Measurements from ENCODE around the gene TMEM119. TPM values are rescaled to one million over a fixed set of nuclear protein-coding genes. Genes with fewer than 3 reads are reported as not detected.

TMEM119 gene
- total and polyA plus RNA-seq, 10 of the 15 experiments (the other 5 are each of a cell fraction or from before 2014, with no cell fraction given), result 0.11 to 0.44 (median 0.19) TPM; not detected in 5

DNA sequence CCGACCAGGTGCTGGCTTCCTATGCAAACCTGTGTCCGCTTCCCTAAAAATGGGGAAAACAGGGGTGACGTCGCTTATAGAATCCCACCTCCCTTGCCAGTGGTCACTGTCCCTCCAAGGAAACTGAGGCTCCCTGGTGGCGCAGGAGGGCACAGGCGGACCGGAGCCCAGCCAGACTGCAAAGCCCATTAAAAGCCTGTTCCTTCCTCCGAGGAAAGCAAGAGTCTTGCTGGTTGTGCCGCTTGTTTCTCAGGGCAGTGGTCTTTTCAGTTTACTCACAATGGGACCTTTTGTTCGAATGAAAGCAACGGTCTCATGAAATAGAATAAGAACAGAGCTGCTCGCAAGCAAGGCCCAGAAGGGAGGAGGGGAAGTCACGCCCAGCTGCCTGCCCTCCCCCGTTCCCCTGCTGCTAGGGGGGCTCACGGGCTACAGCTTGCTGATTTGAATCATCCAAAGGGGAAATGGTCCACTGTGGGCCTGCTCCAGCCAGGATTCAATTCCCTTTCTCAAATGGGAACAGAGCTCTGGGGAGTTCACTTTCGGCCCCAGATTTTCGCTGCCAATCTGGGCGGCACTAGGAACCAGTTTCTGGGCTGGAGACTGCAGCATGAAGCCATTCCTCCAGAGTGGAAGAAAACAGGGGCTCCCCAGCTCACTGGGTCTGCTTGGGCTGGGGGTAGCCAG lies 40.4 kb upstream of the TMEM119 start (continued):
- TF ChIP-seq, protein P1, sequence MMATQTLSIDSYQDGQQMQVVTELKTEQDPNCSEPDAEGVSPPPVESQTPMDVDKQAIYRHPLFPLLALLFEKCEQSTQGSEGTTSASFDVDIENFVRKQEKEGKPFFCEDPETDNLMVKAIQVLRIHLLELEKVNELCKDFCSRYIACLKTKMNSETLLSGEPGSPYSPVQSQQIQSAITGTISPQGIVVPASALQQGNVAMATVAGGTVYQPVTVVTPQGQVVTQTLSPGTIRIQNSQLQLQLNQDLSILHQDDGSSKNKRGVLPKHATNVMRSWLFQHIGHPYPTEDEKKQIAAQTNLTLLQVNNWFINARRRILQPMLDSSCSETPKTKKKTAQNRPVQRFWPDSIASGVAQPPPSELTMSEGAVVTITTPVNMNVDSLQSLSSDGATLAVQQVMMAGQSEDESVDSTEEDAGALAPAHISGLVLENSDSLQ (IDR thresholded peaks at IDR 0.05), result no peak
- TF ChIP-seq MTA2 (IDR thresholded peaks at IDR 0.05; ENCODE audit: low read depth) (no peak), TAF1 (IDR thresholded peaks at IDR 0.05; ENCODE audit: borderline replicate concordance, low read depth, low read length) (0 out of 2 replicates have a peak, but pooled peaks have one; percentile 7), FOS (IDR thresholded peaks at IDR 0.05; ENCODE audit: borderline replicate concordance, extremely low read depth, insufficient read length) (no peak), SKIL (IDR thresholded peaks at IDR 0.05; ENCODE audit: low read depth, poor library complexity, severe bottlenecking) (no peak), JUND (IDR thresholded peaks at IDR 0.05; ENCODE audit: low read depth, low read length) (no peak), JUNB (IDR thresholded peaks at IDR 0.05) (no peak), TCF7 (IDR thresholded peaks at IDR 0.05; ENCODE audit: borderline replicate concordance) (no peak), YBX1 (IDR thresholded peaks at IDR 0.05) (no peak), BRCA1 (IDR thresholded peaks at IDR 0.05; ENCODE audit: low read depth, low read length) (no peak), STAT1 (conservative IDR thresholded peaks at IDR 0.05) (no peak), PAX5 (IDR thresholded peaks at IDR 0.05; ENCODE audit: borderline replicate concordance, low read depth, low read length) (peak; percentile 94), SMC3 (IDR thresholded peaks at IDR 0.05; ENCODE audit: borderline replicate concordance, low read length) (no peak), BACH1 (IDR thresholded peaks at IDR 0.05; ENCODE audit: borderline replicate concordance) (no peak), USF2 (IDR thresholded peaks at IDR 0.05; ENCODE audit: borderline replicate concordance, low read depth, low read length) (no peak), STAT3 (IDR thresholded peaks at IDR 0.05; ENCODE audit: low read depth, low read length) (no peak), EED (IDR thresholded peaks at IDR 0.05; ENCODE audit: low read depth) (peak; percentile 57; the same call in 1 of the 2 replicates), ATF7 (IDR thresholded peaks at IDR 0.05; ENCODE audit: low read depth) (no peak), ZNF622 (IDR thresholded peaks at IDR 0.05) (no peak), NR2C1 (IDR thresholded peaks at IDR 0.05) (no peak), EP300 (IDR thresholded peaks at IDR 0.05; ENCODE audit: borderline replicate concordance in 1 of 2, control insufficient read depth in 1 of 2, low read depth in 2 of 2, low read length in 2 of 2) (no peak), POLR2AphosphoS2 (IDR thresholded peaks at IDR 0.05; ENCODE audit: low read depth, low read length) (peak; percentile 75), MEF2A (IDR thresholded peaks at IDR 0.05; ENCODE audit: insufficient read depth, low read depth, low read length) (no peak)
- TF ChIP-seq, protein P2, sequence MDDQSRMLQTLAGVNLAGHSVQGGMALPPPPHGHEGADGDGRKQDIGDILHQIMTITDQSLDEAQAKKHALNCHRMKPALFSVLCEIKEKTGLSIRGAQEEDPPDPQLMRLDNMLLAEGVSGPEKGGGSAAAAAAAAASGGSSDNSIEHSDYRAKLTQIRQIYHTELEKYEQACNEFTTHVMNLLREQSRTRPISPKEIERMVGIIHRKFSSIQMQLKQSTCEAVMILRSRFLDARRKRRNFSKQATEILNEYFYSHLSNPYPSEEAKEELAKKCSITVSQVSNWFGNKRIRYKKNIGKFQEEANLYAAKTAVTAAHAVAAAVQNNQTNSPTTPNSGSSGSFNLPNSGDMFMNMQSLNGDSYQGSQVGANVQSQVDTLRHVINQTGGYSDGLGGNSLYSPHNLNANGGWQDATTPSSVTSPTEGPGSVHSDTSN (IDR thresholded peaks at IDR 0.05; ENCODE audit: insufficient replicate concordance, low read depth, low read length), result no peak
- TF ChIP-seq, protein P3, sequence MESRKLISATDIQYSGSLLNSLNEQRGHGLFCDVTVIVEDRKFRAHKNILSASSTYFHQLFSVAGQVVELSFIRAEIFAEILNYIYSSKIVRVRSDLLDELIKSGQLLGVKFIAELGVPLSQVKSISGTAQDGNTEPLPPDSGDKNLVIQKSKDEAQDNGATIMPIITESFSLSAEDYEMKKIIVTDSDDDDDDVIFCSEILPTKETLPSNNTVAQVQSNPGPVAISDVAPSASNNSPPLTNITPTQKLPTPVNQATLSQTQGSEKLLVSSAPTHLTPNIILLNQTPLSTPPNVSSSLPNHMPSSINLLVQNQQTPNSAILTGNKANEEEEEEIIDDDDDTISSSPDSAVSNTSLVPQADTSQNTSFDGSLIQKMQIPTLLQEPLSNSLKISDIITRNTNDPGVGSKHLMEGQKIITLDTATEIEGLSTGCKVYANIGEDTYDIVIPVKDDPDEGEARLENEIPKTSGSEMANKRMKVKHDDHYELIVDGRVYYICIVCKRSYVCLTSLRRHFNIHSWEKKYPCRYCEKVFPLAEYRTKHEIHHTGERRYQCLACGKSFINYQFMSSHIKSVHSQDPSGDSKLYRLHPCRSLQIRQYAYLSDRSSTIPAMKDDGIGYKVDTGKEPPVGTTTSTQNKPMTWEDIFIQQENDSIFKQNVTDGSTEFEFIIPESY (IDR thresholded peaks at IDR 0.05), result no peak

Measured in GM12878 (cell line).